Esophagus muscularis mucosa (tissue), 4 donors: Measurements from ENCODE around the gene FAP.

Source experiments
- EP300 ChIP-seq: sonication (generic); formaldehyde crosslinking; IDR thresholded peaks from one replicate; pipeline ENCODE4 v1.6.1; 2017; ENCODE audit warnings: antibody characterized with exemption
- POLR2A ChIP-seq: fragments of 450-650 bp; IDR thresholded peaks from one replicate; pipeline ENCODE4 v1.6.1; 2017; ENCODE audit warnings: antibody characterized with exemption, moderate library complexity, mild to moderate bottlenecking, low read depth
- POLR2AphosphoS5 ChIP-seq, 2 donors: sonication (generic); formaldehyde crosslinking; IDR thresholded peaks; one replicate each; pipeline ENCODE4 v1.6.1; 2017; ENCODE audit warnings: antibody characterized with exemption in 2 of 2
- TF ChIP-seq, protein P1 (sequence below), 3 experiments: fragments of 200-600 bp in 2 of 3; fragments of 450-650 bp in 1 of 3; sonication (generic) in 2 of 3; IDR thresholded peaks; one replicate each; pipeline ENCODE4 v1.5.1; 2017 to 2019; ENCODE audit warnings: antibody characterized with exemption in 3 of 3, mild to moderate bottlenecking in 2 of 3, moderate library complexity in 1 of 3

DNA sequence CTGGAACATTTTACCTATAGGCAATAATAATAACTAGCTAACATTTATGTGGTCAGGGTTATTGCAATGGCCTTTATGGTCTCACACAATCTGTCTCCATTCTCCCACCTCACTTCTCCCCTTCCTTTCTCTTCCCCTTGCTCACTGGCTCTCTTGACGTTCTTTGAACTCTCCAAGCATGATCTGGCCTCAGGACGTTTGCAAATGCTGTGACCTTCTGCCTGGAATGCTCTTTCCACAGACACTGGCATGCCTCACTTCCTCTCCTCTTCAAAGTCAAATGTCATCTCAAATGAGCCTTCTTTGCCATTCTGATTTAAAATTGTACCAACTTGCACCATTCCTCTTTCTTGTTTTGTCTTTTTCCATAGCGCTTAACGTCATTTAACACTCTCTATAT lies 65.9 kb downstream of the FAP start:
- TF ChIP-seq, protein P1, sequence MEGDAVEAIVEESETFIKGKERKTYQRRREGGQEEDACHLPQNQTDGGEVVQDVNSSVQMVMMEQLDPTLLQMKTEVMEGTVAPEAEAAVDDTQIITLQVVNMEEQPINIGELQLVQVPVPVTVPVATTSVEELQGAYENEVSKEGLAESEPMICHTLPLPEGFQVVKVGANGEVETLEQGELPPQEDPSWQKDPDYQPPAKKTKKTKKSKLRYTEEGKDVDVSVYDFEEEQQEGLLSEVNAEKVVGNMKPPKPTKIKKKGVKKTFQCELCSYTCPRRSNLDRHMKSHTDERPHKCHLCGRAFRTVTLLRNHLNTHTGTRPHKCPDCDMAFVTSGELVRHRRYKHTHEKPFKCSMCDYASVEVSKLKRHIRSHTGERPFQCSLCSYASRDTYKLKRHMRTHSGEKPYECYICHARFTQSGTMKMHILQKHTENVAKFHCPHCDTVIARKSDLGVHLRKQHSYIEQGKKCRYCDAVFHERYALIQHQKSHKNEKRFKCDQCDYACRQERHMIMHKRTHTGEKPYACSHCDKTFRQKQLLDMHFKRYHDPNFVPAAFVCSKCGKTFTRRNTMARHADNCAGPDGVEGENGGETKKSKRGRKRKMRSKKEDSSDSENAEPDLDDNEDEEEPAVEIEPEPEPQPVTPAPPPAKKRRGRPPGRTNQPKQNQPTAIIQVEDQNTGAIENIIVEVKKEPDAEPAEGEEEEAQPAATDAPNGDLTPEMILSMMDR (IDR thresholded peaks at IDR 0.05): no peak
- TF ChIP-seq POLR2A: no peak
- TF ChIP-seq POLR2AphosphoS5 (IDR thresholded peaks at IDR 0.05): no peak
- no peak for TF ChIP-seq EP300
